Left kidney (tissue), 8 donors: ENCODE measurements around the gene TSPAN5. TPM values are rescaled to one million over a fixed set of nuclear protein-coding genes. Genes with fewer than 3 reads are reported as not detected.
"Not testable (repeated sequence)": the region's sequence is repeated elsewhere in the genome, so short reads cannot be mapped to it uniquely, and the experiment has no call there.

ENCODE experiments used
- DNase-seq: peaks from one replicate; pipeline ENCODE4 v3.0.0-alpha.2; 2013
- long read RNA-seq, 8 donors: transcript quantifications; one replicate each; lab custom pipeline, GENCODE V29; 2026
- polyA plus RNA-seq: library from polyadenylated mRNA; unstranded; fragments of 120-200 nt; gene quantifications from one replicate; pipeline ENCODE4 v1.2.1, GENCODE V29; 2013; ENCODE audit not compliant: insufficient read length

Gene TSPAN5
- 25.3 TPM for polyA plus RNA-seq
- long read RNA-seq, donor 1, transcript TSPAN5-201 (8 exons, 3,365 nt), result major isoform, 9 of 11 reads
- long read RNA-seq, donor 1, partial matches to known transcripts, result 0 of 11 reads
- long read RNA-seq, donor 1, other reads (novel, unspliced or antisense), result 0 of 11 reads
- long read RNA-seq, donor 2, transcript TSPAN5-201 (8 exons, 3,365 nt), result major isoform, 7 of 15 reads
- long read RNA-seq, donor 2, partial matches to known transcripts, result 6 of 15 reads
- long read RNA-seq, donor 2, other reads (novel, unspliced or antisense), result 0 of 15 reads
- long read RNA-seq, donor 3, partial matches to known transcripts, result 0 of 2 reads
- long read RNA-seq, donor 3, other reads (novel, unspliced or antisense), result 0 of 2 reads
- long read RNA-seq, donor 4, result 0 reads
- long read RNA-seq, donor 5, transcript TSPAN5-201 (8 exons, 3,365 nt), result major isoform, 9 of 9 reads
- long read RNA-seq, donor 5, partial matches to known transcripts, result 0 of 9 reads
- long read RNA-seq, donor 5, other reads (novel, unspliced or antisense), result 0 of 9 reads
- long read RNA-seq, donor 6, transcript TSPAN5-201 (8 exons, 3,365 nt), result major isoform, 9 of 9 reads
- long read RNA-seq, donor 6, partial matches to known transcripts, result 0 of 9 reads
- long read RNA-seq, donor 6, other reads (novel, unspliced or antisense), result 0 of 9 reads
- long read RNA-seq, donor 7, full-length matches to known transcripts, result 15 of 15 reads
- long read RNA-seq, donor 7, partial matches to known transcripts, result 0 of 15 reads
- long read RNA-seq, donor 7, other reads (novel, unspliced or antisense), result 0 of 15 reads
- long read RNA-seq, donor 8, partial matches to known transcripts, result 0 of 3 reads
- long read RNA-seq, donor 8, other reads (novel, unspliced or antisense), result 0 of 3 reads

- DNase-seq, result peak; percentile 77
These were observed at the start of gene TSPAN5 for GRCh38 chr4:98658287-98659105. TSS of gene TSPAN5 (minus strand) at chr4:98658611.

- no peak for DNase-seq
These were observed 48.5 kb upstream of the TSPAN5 start for GRCh38 chr4:98706935-98707334.

DNA sequence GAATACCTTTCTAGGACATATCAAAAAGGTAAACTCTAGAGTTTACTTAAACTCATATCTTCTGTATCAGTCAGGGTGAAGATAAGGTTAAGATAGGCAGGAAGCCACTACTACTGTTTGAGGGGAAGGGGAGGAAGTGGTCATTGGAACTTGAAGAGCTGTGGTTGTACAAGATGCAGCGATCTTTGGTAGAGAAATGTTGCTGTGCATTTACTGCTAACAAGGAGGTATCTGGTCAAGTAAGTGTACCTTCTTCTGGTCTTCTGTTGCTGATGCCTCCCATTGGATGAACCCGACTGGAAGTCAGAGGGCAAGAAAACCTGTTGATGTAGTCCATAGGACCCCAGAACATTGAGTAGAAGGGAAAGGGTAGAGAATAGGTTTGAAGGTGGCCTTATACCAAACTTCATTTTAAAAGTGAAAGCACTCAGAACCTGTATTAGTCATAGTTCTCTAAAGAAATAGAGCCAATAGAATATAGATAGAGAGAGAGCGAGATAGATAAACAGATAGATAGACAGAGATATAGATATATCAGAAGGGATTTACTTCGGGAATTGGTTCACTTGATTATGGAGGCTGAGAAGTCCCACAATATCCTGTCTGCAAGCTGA, 47.9 kb upstream of the TSPAN5 start:
- no peak for DNase-seq

- not testable (repeated sequence) for DNase-seq
These were observed 47.2 kb upstream of the TSPAN5 start for GRCh38 chr4:98705586-98705985.

- DNase-seq, result no peak
These were observed 42.2 kb upstream of the TSPAN5 start for GRCh38 chr4:98700656-98701055.

- DNase-seq, result no peak
These were observed 35.7 kb upstream of the TSPAN5 start for GRCh38 chr4:98694076-98694475.

GRCh38 chr4:98692411-98692810, 34.0 kb upstream of the TSPAN5 start:
- no peak for DNase-seq

DNA sequence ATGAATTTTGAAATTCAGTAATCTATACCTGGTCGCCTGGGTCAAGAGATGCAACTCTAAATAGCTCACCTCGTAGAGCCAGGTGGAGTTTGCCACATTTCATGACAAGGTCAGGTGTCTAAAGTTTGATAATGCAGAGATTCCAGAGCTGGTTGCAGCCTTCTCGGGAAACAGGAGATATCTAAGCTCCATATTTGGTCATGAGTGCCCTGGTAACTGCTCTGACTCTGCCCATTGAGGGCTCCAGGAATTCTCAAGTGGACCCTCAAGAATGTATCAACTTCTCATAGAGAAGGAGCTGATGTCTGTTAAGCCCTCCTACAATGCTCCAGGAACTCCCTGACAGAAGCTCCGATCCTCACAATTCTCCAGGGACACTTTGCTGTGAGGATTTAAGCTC, 33.2 kb upstream of the TSPAN5 start:
- DNase-seq, result no peak

GRCh38 chr4:98689507-98690174, 31.2 kb upstream of the TSPAN5 start:
- DNase-seq, result no peak

- DNase-seq, result no peak
These were observed 30.2 kb upstream of the TSPAN5 start for GRCh38 chr4:98688411-98689290.

DNA sequence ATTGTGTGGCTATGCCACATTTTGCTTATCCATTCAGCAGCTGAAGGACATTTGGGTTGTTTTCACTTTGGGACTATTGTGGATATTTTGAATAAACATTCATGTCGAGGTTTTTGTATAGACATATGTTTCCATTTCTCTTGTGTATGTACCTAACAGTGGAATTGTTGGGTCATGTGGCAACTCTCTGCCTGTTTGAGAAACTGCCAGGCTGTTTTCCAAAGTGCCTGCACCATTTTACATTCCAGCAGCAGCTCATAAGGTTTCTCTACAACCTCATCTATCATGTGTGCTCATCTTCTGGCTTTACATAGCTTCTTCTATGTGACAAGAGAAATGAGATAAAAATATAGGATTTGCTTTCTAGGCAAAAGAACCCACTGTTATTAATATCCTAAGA, 29.5 kb upstream of the TSPAN5 start:
- DNase-seq, result no peak

GRCh38 chr4:98686847-98687246, 28.4 kb upstream of the TSPAN5 start:
- DNase-seq, result no peak

- no peak for DNase-seq
These were observed 27.8 kb upstream of the TSPAN5 start for GRCh38 chr4:98686043-98686707.

DNA sequence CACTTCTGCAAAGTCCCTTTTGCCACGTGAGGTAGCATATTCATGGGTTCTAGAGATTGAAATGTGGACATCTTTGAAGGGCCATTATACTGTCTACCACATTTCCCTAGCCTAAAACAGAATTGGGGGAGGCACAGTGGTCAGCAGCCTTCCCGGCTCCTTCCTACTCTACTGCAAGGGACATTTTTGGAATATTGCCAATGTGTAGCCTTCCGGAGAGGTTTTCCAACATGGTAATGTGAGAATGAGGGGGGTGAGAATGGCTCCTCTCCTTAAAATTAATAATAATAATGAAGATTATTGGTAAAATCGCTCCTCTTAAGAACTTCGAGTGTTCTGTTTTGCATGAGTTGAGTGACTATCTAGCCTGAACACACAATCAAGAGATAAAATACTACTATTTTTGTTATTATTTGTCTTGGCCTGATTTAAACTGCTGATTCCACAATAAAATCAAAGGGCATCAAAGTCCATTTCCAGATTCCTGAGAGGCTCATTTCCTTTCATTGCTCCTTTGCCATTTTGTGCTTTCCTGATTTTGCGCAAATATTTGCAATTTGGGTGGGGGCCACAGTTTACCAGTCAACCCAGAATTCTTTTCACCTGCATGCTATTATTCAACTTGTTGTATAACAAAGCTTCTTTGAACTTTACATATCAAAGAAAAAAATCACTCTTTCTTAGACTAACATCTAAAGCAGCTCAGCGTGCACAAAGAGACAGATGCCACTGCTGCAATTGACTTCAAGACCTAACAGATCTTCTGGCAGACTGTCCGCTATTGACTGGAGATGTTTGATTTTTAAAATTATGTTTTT, 27.0 kb upstream of the TSPAN5 start:
- DNase-seq, result no peak

GRCh38 chr4:98682719-98683118, 24.3 kb upstream of the TSPAN5 start:
- no peak for DNase-seq

- no peak for DNase-seq
These were observed 22.4 kb upstream of the TSPAN5 start for GRCh38 chr4:98680806-98681205.

DNA sequence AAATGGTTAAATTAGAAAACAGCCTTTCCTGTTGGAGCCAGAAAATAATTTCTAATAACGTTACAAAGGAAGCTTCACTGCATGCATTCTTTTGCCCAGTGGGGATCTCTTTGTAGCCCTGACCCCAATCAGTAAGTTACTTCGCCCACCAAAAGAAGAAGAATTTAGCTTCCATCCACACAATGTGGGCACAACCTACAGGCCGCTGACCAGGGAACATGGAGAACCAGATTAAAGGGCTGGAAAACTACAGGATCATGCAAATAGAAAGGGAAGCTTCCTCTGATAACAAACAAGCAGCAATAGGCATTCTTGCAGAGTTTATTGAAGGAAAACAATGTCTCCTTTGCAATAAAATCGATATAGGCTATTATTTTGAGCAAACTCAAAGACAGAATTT, 21.3 kb upstream of the TSPAN5 start:
- DNase-seq, result no peak

- DNase-seq, result no peak
These were observed 19.4 kb upstream of the TSPAN5 start for GRCh38 chr4:98677799-98678198.
